Retinal pigment epithelial cell (primary cell): Measurements from ENCODE around the gene RPH3AL.

Source experiments
- DNase-seq: peaks from one replicate; pipeline ENCODE4 v3.0.0-alpha.2; 2010; ENCODE audit warnings: low read depth
- H3K4me3 ChIP-seq: 2 replicates; pipeline ENCODE4 v1.5.1; 2011; ENCODE audit warnings: mild to moderate bottlenecking, low read length, control low read depth, moderate library complexity
- CTCF ChIP-seq: conservative IDR thresholded peaks from 2 replicates; pipeline ENCODE4 v1.5.1; 2011; ENCODE audit warnings: low read depth, low read length, control low read depth, inconsistent platforms

Gene RPH3AL

DNA sequence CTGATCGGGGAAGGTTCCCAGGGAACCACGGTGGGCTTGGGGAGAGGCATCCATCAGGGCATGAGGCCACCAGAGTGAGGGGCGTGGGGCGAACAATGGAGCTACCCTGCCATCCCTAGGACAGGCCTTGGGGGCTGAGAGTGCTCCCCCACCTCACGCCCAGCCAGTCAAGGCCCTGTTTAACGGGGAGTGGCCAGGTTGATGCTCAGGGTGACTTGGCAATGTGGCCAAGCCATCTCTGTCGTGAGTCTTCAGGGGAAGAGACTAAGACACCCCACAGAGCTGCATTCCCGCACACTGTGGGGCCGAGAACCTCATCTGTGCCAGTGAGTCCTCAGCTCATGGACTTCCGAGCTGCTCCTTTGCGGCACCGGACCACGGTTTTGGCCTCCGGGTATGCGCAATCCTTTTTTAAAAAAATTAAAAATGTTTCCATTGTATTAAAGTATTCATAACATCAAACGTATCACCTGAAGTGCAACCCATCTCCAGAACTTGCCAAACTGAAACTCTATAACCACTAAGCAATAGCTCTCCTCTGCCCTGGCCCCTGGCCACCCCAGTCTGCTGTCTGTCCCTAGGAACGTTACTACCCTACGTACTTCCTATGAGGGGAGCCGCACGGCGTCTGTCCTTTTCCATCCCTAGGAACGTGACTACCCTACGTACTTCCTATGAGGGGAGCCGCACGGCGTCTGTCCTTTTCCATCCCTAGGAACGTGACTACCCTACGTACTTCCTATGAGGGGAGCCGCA, 99.3 kb downstream of the RPH3AL start:
- no peak for DNase-seq
- no peak for TF ChIP-seq CTCF
- no peak overlapping the region for H3K4me3 ChIP-seq

- no peak overlapping the region for H3K4me3 ChIP-seq
- DNase-seq, result no peak
- no peak for TF ChIP-seq CTCF
Observed at GRCh38 chr17:252456-252855, 100.2 kb downstream of the RPH3AL start.

GRCh38 chr17:251531-251930, 101.1 kb downstream of the RPH3AL start:
- no peak for TF ChIP-seq CTCF
- DNase-seq, result no peak
- no peak overlapping the region for H3K4me3 ChIP-seq

DNA sequence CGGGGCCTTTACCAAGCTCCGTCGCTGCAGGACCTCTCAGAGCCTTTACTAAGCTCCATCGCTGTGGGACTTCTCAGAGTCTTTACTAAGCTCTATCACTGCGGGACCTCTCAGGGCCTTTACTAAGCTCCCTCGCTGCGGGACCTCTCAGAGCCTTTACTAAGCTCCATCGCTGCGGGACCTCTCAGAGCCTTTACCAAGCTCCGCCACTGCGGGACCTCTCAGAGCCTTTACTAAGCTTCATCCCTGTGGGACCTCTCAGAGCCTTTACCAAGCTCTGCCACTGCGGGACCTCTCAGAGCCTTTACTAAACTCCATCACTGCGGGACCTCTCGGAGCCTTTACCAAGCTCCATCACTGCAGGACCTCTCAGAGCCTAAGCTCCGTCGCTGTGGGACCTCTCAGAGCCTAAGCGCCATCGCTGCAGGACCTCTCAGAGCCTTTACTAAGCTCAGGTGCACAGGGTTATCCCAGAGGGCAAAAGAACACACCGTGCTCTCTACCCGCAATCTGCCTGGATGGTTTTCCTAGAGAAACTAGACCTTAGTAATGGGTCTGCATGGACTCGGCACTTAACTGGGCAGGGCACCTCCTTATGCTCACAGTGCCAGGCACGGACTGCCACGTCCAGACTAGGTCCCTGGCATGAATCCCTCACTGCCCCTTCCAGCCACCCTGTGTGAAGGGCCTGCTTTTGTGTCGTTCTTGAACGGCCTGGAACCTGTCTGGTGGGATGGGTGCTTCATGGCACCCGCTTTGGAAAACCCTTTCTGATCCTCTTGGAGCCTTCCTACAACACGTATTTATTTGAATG, 101.9 kb downstream of the RPH3AL start:
- TF ChIP-seq CTCF, result no peak

DNA sequence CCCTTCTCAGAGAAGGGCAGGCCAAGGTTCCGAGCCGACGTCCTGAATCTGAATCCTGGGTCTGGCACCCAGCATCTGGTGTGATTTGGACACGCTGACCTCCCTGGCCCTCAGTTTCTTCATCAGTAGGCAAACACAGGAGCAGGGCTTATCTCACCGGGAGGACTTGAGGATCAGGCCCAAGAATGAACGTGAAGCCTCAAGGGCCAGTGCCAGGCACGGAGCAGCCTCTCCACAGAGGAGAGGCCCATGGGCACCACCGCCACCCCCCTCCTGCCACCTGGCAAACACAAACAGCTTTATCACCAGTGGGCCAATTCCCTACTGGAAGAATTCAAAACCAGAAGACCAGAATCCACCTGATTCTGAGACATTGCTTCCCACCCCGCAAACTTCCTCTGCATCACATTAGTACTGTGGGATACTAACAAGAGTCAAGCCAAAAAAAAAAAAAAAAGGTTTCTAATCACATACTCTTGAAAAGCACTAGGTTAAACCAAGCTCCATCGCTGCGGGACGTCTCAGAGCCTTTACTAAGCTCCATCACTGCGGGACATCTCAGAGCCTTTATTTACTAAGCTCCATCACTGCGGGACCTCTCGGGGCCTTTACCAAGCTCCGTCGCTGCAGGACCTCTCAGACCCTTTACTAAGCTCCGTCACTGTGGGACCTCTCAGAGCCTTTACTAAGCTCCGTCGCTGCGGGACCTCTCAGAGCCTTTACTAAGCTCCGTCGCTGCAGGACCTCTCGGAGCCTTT, 103.2 kb downstream of the RPH3AL start:
- DNase-seq, result no peak
- no peak overlapping the region for H3K4me3 ChIP-seq
- no peak for TF ChIP-seq CTCF

More for the DNA sequence above, 101.9 kb downstream of the RPH3AL start:
- no peak overlapping the region for H3K4me3 ChIP-seq
- no peak for DNase-seq

- H3K4me3 ChIP-seq, result no peak overlapping the region
- TF ChIP-seq CTCF, result no peak
- no peak for DNase-seq
Observed at GRCh38 chr17:248337-249235, 104.0 kb downstream of the RPH3AL start.
